Measurements from ENCODE around the gene SNX24.
A peak's percentile ranks its signal among the peaks of the same experiment; 100 is the strongest.

The SNX24 gene

GRCh38 chr5:122982376-122982775 is 137.0 kb downstream of the SNX24 start:
- TF ChIP-seq GATA2 (IDR thresholded peaks at IDR 0.05; ENCODE audit: low read depth, low read length) (no peak), GATA3 (IDR thresholded peaks at IDR 0.05; ENCODE audit: low read depth, low read length) (no peak)

- no peak for TF ChIP-seq GATA2 (IDR thresholded peaks at IDR 0.05; ENCODE audit: low read depth, low read length)
- TF ChIP-seq GATA3 (IDR thresholded peaks at IDR 0.05; ENCODE audit: low read depth, low read length) = no peak
Observed at GRCh38 chr5:122984425-122984824, 139.0 kb downstream of the SNX24 start.

GRCh38 chr5:122985006-122985700 is 139.7 kb downstream of the SNX24 start:
- TF ChIP-seq GATA2 (IDR thresholded peaks at IDR 0.05; ENCODE audit: low read depth, low read length) (no peak), GATA3 (IDR thresholded peaks at IDR 0.05; ENCODE audit: low read depth, low read length) (no peak)

- no peak for TF ChIP-seq GATA3 (IDR thresholded peaks at IDR 0.05; ENCODE audit: low read depth, low read length)
- no peak for TF ChIP-seq GATA2 (IDR thresholded peaks at IDR 0.05; ENCODE audit: low read depth, low read length)
Observed at GRCh38 chr5:122985954-122986721, 140.7 kb downstream of the SNX24 start.

- TF ChIP-seq GATA2 (IDR thresholded peaks at IDR 0.05; ENCODE audit: low read depth, low read length) = no peak
- no peak for TF ChIP-seq GATA3 (IDR thresholded peaks at IDR 0.05; ENCODE audit: low read depth, low read length)
Observed at GRCh38 chr5:122996091-122996490, 150.7 kb downstream of the SNX24 start.

- TF ChIP-seq GATA3 (IDR thresholded peaks at IDR 0.05; ENCODE audit: low read depth, low read length) (no peak), GATA2 (IDR thresholded peaks at IDR 0.05; ENCODE audit: low read depth, low read length) (no peak)
Observed at GRCh38 chr5:122997294-122997693, 151.9 kb downstream of the SNX24 start.

GRCh38 chr5:122999947-123000563 is 154.6 kb downstream of the SNX24 start:
- TF ChIP-seq GATA2 (IDR thresholded peaks at IDR 0.05; ENCODE audit: low read depth, low read length) (no peak), GATA3 (IDR thresholded peaks at IDR 0.05; ENCODE audit: low read depth, low read length) (no peak)

- TF ChIP-seq GATA2 (IDR thresholded peaks at IDR 0.05; ENCODE audit: low read depth, low read length) (no peak), GATA3 (IDR thresholded peaks at IDR 0.05; ENCODE audit: low read depth, low read length) (no peak)
Observed at GRCh38 chr5:123000731-123001130, 155.3 kb downstream of the SNX24 start.

- TF ChIP-seq GATA2 (IDR thresholded peaks at IDR 0.05; ENCODE audit: low read depth, low read length) (peak; percentile 55), GATA3 (IDR thresholded peaks at IDR 0.05; ENCODE audit: low read depth, low read length) (no peak)
Observed at GRCh38 chr5:123001808-123002207, 156.4 kb downstream of the SNX24 start.

- no peak for TF ChIP-seq GATA3 (IDR thresholded peaks at IDR 0.05; ENCODE audit: low read depth, low read length)
- TF ChIP-seq GATA2 (IDR thresholded peaks at IDR 0.05; ENCODE audit: low read depth, low read length) = no peak
Observed at GRCh38 chr5:123007182-123007581, 161.8 kb downstream of the SNX24 start.

- TF ChIP-seq GATA3 (IDR thresholded peaks at IDR 0.05; ENCODE audit: low read depth, low read length) (no peak), GATA2 (IDR thresholded peaks at IDR 0.05; ENCODE audit: low read depth, low read length) (no peak)
Observed at GRCh38 chr5:123007754-123008153, 162.3 kb downstream of the SNX24 start.

GRCh38 chr5:123012321-123012720 is 166.9 kb downstream of the SNX24 start:
- no peak for TF ChIP-seq GATA3 (IDR thresholded peaks at IDR 0.05; ENCODE audit: low read depth, low read length)

- TF ChIP-seq GATA3 (IDR thresholded peaks at IDR 0.05; ENCODE audit: low read depth, low read length) (no peak), GATA2 (IDR thresholded peaks at IDR 0.05; ENCODE audit: low read depth, low read length) (no peak)
Observed at GRCh38 chr5:123014689-123015088, 169.3 kb downstream of the SNX24 start.

- TF ChIP-seq GATA3 (IDR thresholded peaks at IDR 0.05; ENCODE audit: low read depth, low read length) = no peak
- TF ChIP-seq GATA2 (IDR thresholded peaks at IDR 0.05; ENCODE audit: low read depth, low read length) = no peak
Observed at GRCh38 chr5:123028222-123028621, 182.8 kb downstream of the SNX24 start.

Measured in SH-SY5Y (cell line).